ENCODE data around the gene SPARC. TPM values are rescaled to one million over a fixed set of nuclear protein-coding genes. Genes with fewer than 3 reads are reported as not detected.

SPARC gene
- total RNA-seq, 2 donors from 2014 or later = 76.0 to 168 TPM

- no peaks in the 10 kb centered on the region for H3K27me3 ChIP-seq
- no peaks in the 10 kb centered on the region for H3K9me3 ChIP-seq
- no peak for ATAC-seq
- H3K4me3 ChIP-seq = no peak overlapping the region
- TF ChIP-seq POLR2A (IDR thresholded peaks at IDR 0.05) (no peak), CTCF (IDR thresholded peaks at IDR 0.05) (no peak)
- H3K36me3 ChIP-seq (replicated peaks in 1 of 2; ENCODE audit: insufficient read depth in 1 of 2, low read depth in 2 of 2) = no peaks in the 10 kb centered on the region
- intact Hi-C loops (cut with DNase I) = no loop called here
- H3K27ac ChIP-seq = no peak overlapping the region
- H3K4me1 ChIP-seq = no peaks in the 10 kb centered on the region
- 61 to 71% methylated on average over 4 of the region's 4 CpGs for WGBS, 2 donors
- no peak for DNase-seq
Observed at GRCh38 chr5:151656311-151656710, 30.4 kb downstream of the SPARC start.

- Histone ChIP-seq H3K4me3 (no peak overlapping the region), H3K4me1 (no peaks in the 10 kb centered on the region), H3K27me3 (no peaks in the 10 kb centered on the region), H3K27ac (no peak overlapping the region), H3K9me3 (no peaks in the 10 kb centered on the region), H3K36me3 (replicated peaks in 1 of 2; ENCODE audit: insufficient read depth in 1 of 2, low read depth in 2 of 2) (no peaks in the 10 kb centered on the region)
- intact Hi-C loops (cut with DNase I) = no loop called here
- TF ChIP-seq POLR2A (IDR thresholded peaks at IDR 0.05) (no peak), CTCF (IDR thresholded peaks at IDR 0.05) (peak; percentile 37 to 82 (median 72))
- ATAC-seq (peak; percentile 88), DNase-seq (peak; percentile 74 to 82 (median 76))
- 0% methylated on average over 1 to 6 of the region's 6 CpGs for WGBS, 2 donors
Observed at GRCh38 chr5:151651997-151652645, 34.6 kb downstream of the SPARC start.

- Histone ChIP-seq H3K4me3 (no peak overlapping the region), H3K4me1 (no peaks in the 10 kb centered on the region), H3K9me3 (no peaks in the 10 kb centered on the region), H3K36me3 (replicated peaks in 1 of 2; ENCODE audit: insufficient read depth in 1 of 2, low read depth in 2 of 2) (no peaks in the 10 kb centered on the region), H3K27ac (no peak overlapping the region), H3K27me3 (no peaks in the 10 kb centered on the region)
- TF ChIP-seq CTCF (IDR thresholded peaks at IDR 0.05) = no peak
- no peak for TF ChIP-seq POLR2A (IDR thresholded peaks at IDR 0.05)
- 48 to 55% methylated on average over 7 of the region's 7 CpGs for WGBS, 2 donors
- intact Hi-C loops (cut with DNase I) = loop anchor here (10.0 kb wide), 1 partner anchor 194 kb away; no protein-coding TSS in a partner anchor
- DNase-seq (no peak), ATAC-seq (no peak)
Observed at GRCh38 chr5:151648988-151649387, 37.7 kb downstream of the SPARC start.

GRCh38 chr5:151648089-151648488 is 38.6 kb downstream of the SPARC start:
- H3K9me3 ChIP-seq = no peaks in the 10 kb centered on the region
- intact Hi-C loops (cut with DNase I) = loop anchor here (10.0 kb wide), 1 partner anchor 193 kb away; no protein-coding TSS in a partner anchor

More at GRCh38 chr5:151648089-151648488, 38.6 kb downstream of the SPARC start:
- ATAC-seq (no peak), DNase-seq (no peak)
- WGBS, 2 donors = 82 to 85% methylated on average over 2 of the region's 2 CpGs
- TF ChIP-seq CTCF (IDR thresholded peaks at IDR 0.05) = no peak
- no peak for TF ChIP-seq POLR2A (IDR thresholded peaks at IDR 0.05)
- H3K4me3 ChIP-seq = no peak overlapping the region
- H3K36me3 ChIP-seq (replicated peaks in 1 of 2; ENCODE audit: insufficient read depth in 1 of 2, low read depth in 2 of 2) = no peaks in the 10 kb centered on the region
- no peaks in the 10 kb centered on the region for H3K4me1 ChIP-seq
- H3K27ac ChIP-seq = no peak overlapping the region
- H3K27me3 ChIP-seq = no peaks in the 10 kb centered on the region

Data from body of pancreas (tissue), 4 donors.